GM18907 (cell line): ENCODE measurements around the gene NTRK3.

ENCODE experiments used
- ATAC-seq: cut with Tn5 transposase; IDR thresholded peaks from one replicate; pipeline ENCODE4 v1.9.1; 2021; ENCODE audit warnings: mild to moderate bottlenecking, moderate library complexity; ENCODE audit not compliant: unreplicated experiment

The NTRK3 gene

DNA sequence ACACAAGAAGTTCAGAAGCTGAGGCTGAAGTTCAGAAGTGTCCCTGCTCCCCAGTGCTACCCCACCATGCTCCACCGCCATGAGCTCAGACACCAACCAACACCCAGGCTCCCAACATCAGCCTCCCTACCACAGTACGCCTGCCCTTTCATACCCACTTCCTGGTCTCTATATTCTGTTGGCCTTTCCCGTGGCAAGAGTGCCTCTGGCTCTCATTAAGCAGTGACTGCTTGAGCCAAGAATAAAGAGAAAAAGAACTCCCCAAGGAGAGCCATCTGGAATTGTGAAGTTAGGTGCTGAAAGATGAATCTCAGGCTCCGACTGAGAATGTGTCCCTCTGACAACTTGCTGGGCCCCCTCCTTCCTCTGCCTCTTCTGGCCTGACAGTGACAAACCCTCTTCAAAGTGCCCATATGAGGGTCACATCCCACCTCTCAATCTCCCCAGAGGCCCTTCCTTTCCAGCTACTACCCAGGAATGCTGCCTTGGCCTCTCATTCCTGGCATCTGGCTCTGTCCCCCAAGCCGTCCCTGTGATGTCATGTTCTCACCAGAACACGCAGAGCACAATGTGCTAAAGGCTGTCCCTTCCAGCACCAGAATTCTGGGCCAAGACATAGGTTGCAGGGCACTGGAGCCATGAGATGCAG, 306.8 kb downstream of the NTRK3 start:
- no peak for ATAC-seq

DNA sequence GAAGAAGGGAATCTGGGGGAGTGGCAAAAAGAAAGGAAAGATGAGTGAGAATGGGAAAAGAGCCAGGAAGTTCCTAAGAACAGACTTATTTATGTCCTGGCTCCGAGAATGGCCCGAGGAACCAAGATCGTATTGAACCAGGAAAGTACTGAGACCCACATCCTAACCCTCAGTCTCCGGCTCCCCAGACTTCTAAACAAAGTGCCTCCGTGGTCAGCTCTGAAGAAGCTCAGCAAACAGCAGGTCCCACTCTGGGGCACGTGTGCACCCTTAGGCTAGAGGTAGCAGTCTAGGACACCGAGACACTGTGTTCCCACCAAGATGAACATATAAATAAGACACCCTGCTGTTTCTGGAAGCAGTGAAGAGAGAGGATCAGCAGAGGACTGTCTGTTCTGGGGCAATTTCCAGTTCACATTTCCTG, 307.4 kb downstream of the NTRK3 start:
- ATAC-seq: no peak

DNA sequence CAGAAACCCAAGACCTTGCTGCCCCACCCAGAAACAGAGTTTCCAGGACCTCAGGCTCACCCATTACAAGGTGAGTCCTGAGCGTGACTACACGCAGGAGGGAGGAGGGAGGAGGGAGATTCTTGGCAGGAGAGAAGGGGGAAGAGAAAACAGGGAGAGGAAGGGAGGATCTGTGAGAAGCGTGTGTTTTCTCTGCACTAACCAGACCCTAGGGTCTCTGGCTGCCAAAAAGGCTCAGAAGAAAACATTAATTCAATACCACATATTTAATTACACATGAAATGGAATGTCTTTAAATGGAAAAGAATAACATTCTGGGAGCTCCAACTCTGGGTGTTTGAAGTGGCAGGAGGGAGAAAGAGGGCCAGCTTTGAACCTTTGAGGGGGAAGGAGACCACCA, 309.0 kb downstream of the NTRK3 start:
- no peak for ATAC-seq

DNA sequence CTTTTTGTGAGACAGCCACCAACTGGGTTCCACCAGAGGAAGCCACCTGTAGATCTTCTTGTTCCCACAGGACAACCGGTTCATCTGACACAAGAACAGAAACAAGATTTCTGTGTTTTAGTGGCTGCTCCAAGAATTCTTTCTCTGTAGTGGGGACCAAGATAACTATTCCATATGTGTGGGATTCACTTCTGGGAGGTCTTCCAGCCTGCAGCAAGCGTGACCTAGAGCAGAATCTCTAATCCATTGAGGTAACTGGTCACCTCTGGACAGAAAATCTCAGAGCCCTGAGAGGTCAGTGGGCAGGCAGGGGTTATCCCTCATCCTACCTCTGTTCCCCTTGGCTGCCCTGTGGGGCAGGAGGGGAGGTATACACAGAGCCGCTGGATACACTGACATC, 311.3 kb downstream of the NTRK3 start:
- ATAC-seq: no peak

DNA sequence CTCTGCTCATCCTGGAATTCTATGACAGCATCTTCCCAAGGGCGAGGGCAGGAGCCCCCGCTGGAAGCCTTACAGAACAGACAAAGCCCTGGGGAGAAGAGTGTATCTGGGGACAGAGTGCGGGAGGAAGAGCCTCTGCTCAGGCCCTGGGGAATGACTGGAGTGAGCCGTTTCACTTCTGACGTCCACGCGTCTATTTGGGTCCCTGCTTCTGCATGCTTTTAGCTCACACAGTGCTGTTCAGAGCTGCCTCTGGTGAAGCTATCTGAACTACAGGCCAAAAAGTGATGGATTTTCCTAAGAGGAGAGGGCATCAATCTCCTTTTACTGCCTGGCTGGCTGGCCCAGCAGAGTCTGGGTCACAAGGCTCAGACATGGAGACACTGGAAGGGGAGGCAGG, 311.8 kb downstream of the NTRK3 start:
- ATAC-seq: no peak

DNA sequence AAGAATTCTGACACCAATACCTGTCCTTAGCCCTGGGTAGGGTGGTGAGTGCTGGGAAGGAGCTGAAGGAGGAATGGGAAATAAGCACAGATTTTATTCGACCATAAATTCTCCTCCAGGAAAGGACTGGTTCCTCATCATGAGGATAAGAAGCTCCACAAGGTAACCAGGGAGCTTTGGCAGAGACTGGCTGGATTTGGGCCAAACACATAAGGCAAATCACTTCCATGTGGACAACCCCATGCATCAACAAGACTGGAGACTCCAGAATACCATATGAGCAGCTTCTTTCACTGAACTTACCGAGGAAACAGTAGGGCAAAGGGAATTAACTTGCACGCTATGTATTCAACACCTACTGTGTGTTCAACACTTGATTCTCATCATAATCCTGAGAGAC, 312.5 kb downstream of the NTRK3 start:
- ATAC-seq: no peak

DNA sequence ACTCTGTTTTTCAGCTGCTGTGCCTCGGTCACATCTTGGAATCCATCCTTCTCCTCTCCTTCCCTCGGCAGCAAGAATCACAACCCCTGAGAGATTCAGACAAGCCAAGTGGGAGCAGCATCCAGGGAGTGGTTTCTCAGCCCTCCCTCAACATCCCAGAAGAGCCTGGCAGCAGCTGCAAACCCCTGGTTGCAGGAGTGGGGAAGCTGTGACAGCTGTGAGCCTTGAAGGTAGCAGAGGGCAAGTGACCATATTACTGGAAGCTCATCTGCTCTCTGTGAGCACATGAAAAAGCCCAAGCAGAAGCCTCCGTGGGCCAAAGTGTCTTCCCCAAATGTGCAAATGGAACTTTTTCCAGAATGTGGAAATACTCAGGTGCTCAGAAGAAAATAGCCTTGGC, 312.9 kb downstream of the NTRK3 start:
- no peak for ATAC-seq

DNA sequence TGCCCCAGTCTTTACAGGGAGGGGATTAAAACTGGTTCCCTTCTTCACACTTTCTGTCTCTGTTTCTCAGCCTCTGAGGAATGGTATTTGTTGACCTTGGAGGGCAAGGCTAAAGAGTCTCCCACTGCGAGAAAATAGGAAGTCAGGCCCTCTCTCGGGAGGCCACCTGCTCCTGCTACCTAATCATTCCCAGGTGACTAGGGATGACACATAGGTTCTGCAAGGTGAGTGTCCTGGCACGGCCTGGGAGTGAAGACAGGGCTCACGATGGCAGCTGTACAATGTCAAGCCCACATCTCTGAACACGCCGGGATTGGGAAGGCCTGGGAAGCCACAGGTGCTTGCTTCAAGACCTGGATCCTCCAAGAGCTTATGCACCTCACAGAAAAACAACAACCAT, 314.2 kb downstream of the NTRK3 start:
- ATAC-seq: no peak

DNA sequence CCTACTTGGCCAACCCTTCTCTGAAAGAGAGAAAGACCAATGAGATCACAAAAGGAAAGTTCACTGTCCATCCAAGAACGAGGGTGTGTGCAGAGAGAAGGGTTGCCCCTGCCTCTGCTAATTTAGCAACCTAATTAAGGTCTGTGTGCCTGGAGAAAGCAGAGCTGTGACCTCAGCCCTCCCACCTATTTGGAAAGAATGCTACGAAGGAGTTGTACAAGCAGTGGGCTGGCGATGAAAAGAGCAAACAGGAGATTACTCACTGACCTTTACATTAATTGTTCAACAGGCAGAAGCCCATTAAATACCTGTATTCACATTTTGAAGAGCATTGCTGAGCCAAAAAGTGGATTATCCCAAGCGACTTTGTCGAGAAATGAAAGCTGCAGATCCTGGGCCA, 314.9 kb downstream of the NTRK3 start:
- no peak for ATAC-seq

DNA sequence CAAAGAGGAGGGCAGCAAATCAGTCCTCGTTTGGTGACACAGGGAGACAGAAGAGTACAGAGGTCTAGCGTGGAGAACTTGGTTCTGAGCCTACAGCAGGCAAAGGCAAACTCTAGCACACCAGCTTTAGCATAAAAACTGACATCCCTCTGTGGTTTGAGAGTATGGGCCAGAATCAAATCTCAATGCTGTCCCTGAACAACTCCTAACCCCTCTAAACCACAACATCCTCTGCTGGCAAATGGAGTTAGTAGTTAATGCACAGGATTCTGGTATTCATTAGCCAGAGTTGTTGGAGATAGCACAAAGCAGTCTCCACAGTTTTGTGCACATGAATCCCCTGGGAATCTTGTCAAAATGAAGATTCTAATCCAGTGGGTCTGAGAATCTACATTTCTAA, 315.8 kb downstream of the NTRK3 start:
- ATAC-seq: no peak

DNA sequence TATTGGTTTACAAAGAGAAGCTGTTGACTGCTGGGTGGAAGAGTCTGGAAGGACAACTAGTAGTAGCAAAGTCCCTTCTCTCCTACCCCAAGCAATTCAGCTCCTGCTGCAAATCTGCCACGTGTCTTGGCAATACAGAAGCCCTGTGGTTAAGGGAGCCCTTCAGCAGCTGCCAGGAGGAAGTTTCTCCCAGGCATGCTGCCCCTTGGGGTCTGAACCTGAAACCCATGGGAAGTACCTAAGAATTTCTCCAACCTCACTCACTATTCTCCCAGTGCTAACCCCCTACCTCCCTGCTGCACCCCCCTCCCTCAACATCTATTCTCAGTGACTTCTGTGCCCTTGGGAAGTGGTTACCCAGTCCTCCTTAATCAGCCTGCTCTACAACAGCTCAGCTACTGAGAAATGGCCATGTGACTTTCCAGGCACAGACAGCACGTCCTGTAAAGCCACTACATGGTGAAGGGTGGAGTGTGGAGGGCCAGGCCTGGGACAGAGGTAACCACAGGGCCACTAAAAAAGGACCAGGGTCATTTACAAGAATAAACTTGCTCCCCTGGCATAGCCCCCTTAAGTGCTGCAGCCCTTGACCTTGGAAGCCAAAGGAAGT, 316.6 kb downstream of the NTRK3 start:
- no peak for ATAC-seq

DNA sequence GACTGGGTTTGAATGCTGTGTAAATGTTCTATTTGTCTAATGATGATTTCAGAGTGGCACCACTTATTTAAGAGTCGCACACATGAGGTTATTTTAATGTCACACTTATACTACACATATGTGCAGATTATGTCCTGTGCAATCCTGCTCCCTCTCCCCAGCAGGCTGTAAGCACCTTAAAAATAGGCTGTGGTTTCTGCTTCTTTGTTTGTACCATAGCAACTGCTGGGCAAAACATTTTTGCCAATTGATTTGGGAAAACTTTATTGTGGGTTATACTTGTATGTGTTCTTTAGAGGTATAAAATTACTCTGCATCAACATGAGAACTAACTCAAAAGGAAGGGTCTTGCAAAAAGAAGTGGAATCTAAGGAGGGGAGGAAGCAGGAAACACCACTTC, 318.5 kb downstream of the NTRK3 start:
- ATAC-seq: no peak

DNA sequence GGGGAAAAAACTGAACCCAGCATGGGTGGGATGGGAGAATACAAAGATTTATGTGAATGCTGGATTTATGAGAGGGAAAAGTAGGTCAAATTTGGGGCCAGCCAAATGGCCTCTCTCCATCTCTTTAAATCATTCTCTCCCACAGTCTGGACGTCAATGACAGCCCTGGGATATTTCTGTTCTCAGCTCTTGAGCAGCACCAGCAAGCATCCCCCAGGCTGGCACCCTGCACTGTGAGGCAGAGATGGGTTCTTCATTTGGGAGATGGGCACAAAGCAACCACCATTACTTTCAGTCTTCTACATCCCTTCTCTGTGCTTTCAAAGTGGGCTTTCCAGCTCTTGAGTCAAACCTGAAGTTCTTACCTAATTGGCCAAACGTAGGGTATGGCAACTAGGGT, 321.0 kb downstream of the NTRK3 start:
- ATAC-seq: no peak

DNA sequence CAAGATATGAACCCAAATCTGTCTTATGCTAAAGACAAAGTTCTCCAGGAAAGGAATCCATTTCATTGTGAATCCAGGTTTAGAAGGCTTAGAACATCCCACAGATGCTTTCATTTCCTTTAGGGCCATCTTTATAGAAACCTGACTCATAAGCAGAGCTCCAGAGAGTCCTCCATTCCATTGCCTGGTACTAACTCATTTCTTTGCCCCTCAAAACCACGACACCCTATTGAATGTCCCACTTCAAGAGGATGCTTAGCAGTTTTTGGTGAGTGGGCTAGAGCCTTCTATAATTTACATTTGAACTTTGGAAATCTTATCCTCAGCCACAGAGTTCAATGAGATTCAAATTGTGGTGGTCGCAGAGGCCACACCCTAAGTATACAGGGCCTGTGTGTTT, 325.0 kb downstream of the NTRK3 start:
- ATAC-seq: no peak

DNA sequence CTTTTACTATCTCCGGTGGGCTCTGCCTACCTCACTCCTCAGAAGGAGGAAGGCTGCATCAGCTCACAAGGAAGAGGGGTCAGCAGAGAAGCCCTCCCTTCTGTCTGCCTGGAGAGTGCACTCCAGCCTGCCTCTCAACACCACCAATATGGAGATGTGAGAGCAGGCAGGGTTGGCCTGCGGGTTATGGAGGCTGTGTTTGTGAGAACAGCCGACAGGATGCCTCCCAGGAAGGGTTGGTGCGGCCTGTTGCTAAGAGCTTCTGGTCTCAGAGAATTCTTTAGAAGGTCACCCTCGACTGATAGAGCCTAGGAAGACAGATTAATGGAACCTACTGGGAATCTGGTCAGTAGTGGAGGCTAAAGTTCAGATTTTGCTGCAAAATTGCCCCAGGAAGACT, 326.1 kb downstream of the NTRK3 start:
- no peak for ATAC-seq

DNA sequence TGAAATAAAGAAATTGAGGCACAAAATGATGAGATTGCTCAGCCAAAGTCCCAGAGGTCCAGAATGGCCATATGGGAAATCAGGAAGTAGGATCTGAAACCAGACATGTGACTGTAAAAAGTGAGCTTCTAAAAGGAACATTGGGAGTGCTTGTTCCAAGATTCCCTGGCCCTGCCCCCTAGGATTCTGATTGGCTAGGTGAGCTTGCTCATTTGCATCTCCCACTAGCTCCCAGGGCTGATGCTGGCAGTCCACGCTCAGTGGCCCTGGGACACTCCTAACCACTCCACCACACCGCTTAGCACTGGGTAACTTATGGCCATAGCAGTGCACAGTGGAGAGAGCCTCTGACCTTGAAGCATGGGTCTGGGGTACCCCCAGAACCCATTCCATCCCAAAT, 326.7 kb downstream of the NTRK3 start:
- no peak for ATAC-seq

DNA sequence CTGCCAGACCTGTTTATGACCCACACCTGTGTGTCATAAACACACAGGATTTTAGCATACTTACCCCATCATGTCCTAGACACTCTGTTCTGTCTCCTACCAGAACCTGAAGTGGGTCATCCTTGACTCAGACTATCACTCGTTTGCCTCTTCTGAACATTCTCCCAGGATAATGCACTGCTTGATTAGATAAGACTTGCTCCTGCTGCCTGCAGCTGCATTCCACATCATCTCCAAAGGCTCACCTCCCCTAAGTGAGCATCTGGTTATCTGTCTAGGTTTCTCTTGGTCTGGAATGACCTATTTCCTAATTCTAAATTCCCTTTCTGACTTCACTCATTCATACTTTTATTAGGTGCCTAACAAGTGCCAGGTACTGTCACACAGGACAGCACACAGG, 332.1 kb downstream of the NTRK3 start:
- ATAC-seq: no peak

DNA sequence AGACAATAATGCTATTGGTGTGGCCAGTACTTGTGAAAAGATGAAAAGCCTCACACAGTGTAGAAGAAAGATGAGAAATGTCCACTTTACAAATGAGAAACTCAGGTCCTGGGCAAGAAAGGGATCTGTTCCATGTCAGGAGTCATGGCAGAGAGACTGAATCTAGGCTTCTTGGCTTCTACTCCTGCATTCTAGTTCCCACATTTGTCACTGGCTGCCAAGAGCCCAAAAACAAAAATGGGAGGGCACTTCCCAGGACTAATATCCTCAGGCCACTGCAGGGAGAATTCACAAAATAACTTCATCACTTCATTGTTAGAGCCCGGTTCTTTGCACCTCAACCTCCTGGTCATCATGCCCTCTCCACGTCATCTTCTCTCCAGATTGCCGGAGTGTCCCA, 337.5 kb downstream of the NTRK3 start:
- no peak for ATAC-seq

DNA sequence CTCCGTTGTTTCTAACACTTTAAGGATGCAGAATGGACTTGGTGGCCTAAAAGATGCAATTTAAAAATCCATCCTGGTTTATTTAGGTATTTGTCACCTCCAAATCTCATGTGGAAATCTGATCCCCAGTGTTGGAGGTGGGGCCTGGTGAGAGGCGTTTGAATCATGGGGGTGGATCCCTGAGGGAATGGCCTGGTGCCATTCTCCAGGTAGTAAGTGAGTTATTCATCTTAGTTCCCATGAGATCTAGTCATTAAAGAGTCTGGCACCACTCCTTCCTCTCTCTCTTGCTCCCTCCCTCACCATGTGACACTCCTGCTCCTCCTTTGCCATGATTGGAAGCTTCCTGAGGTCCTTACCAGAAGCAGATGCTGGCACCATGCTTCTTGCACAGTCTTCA, 339.1 kb downstream of the NTRK3 start:
- ATAC-seq: no peak

DNA sequence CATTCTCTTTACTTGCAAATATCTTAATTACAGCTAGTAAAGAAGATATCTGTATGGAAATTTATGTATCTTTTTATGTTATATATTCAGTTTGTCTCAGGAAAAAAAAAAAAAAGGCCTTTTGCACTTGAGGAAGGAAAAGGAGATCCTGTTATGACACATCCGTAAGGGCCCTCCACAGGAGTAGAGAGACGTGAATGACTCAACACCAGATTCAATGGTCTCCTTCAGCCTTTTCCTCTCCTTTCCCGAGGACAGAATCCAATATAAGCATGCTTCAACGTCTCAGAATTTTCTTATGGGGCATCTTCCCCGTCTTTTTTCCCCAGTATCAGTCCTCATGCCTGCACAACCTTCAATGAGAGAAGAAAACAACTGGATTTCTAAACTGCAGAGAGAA, 340.3 kb downstream of the NTRK3 start:
- no peak for ATAC-seq

DNA sequence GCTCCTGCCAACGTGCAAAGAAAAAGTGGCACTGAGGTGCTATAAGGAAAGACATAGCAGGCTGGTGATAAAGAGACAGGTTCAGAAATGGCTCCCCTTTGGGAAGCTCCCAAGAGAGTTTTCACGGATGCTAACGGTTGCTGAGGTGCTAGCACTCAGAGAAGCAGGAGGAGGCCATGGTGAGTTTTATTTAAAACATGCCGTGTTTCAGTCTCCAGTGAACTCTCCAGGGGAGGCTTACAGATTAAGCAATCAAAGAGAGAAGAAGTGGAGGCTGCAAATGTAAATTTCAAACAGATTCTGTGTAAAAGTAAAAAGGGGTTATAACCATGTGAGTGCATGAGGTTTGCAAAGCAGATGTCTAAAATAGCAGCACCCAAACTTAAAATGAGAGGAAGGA, 346.2 kb downstream of the NTRK3 start:
- no peak for ATAC-seq

DNA sequence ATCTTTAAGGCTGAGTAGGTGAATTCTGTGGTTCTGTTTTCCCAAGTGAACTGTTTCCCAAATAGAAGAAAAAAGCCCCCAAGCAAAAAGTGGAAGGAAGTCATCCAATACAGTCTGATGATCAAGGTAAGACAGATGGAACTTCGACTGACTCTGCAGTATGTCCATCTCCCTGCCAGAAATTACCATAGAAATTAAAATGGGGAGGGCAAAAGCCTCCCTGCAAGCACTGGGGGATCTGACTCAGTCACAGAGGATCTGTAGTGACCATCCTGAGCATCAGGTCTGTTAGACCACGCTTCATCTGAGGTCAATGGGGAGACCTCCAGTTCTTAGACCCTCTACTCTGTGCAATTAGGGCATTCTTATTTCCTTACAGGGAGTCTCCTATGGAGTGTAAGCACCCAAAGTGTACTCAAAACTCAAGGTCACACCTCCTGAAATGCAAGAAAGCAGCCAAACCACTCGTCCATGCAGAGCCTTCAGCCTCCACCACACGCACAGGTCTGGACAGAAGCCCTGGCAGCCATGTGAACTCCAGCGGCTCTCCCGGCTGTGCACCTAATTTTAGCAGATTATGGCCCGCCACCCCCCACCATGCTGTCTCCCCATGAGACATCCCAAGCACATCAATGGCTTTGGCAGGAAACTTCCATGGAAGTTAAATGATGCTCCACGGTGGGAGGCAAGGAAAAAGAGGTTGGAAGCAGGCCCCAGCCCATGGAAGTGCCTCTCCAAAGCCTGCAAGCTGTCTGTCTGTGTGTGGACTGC, 348.7 kb downstream of the NTRK3 start:
- ATAC-seq: no peak
